ENCODE data around the gene APBB3. TPM values are rescaled to one million over a fixed set of nuclear protein-coding genes. Genes with fewer than 3 reads are reported as not detected.
A peak's percentile ranks its signal among the peaks of the same experiment; 100 is the strongest.

The APBB3 gene
- total RNA-seq, 1 experiment from 2014 or later: 22.7 TPM

DNA sequence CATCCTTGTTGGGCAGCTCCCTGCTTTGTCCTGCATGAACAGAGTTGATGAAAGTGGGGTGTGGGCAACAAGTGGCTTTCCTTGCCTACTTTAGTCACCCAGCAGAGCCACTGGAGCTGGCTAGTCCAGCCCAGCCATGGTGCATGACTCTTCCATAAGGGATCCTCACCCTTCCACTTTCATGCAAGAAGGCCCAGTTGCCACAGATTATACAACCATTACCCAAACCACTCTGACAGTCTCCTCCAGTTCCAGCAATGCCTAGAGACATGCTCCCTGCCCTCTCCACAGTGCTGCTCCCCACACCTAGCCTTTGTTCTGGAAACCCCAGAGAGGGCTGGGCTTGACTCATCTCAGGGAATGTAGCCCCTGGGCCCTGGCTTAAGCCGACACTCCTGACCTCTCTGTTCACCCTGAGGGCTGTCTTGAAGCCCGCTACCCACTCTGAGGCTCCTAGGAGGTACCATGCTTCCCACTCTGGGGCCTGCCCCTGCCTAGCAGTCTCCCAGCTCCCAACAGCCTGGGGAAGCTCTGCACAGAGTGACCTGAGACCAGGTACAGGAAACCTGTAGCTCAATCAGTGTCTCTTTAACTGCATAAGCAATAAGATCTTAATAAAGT, 4.2 kb upstream of the APBB3 start:
- TF ChIP-seq, protein P1, sequence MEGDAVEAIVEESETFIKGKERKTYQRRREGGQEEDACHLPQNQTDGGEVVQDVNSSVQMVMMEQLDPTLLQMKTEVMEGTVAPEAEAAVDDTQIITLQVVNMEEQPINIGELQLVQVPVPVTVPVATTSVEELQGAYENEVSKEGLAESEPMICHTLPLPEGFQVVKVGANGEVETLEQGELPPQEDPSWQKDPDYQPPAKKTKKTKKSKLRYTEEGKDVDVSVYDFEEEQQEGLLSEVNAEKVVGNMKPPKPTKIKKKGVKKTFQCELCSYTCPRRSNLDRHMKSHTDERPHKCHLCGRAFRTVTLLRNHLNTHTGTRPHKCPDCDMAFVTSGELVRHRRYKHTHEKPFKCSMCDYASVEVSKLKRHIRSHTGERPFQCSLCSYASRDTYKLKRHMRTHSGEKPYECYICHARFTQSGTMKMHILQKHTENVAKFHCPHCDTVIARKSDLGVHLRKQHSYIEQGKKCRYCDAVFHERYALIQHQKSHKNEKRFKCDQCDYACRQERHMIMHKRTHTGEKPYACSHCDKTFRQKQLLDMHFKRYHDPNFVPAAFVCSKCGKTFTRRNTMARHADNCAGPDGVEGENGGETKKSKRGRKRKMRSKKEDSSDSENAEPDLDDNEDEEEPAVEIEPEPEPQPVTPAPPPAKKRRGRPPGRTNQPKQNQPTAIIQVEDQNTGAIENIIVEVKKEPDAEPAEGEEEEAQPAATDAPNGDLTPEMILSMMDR (IDR thresholded peaks at IDR 0.05; ENCODE audit: unreplicated experiment): no peak
- H3K9me3 Mint-ChIP-seq (ENCODE audit: unreplicated experiment): no peaks in the 10 kb centered on the region
- H3K4me3 Mint-ChIP-seq (ENCODE audit: unreplicated experiment): no peak overlapping the region
- CTCF ChIA-PET: interaction anchor here (0.8 to 1.6 kb wide), 2 partner anchors 9 to 202 kb away, joined by 3 to 4 read pairs; no protein-coding TSS in a partner anchor
- H3K4me1 Mint-ChIP-seq (ENCODE audit: insufficient read depth, unreplicated experiment): peaks cover 20% of the 10 kb centered on the region
- TSS peak; percentile 3 for BruUV-seq (replicated peaks)
- POLR2A ChIA-PET: interaction anchor here (0.6 to 10.4 kb wide), 7 partner anchors 11 to 453 kb away, joined by 3 to 169 read pairs (median 5); partner anchors contain the start of genes CD14, IK, NDUFA2 and SRA1
- no peak overlapping the region for H3K27ac Mint-ChIP-seq (ENCODE audit: low read depth, unreplicated experiment)
- no peak for DNase-seq (ENCODE audit: unreplicated experiment)
- no peaks in the 10 kb centered on the region for H3K27me3 Mint-ChIP-seq (ENCODE audit: insufficient read depth, unreplicated experiment)
- intact Hi-C loops (cut with micrococcal nuclease): no loop called here
- H3K36me3 Mint-ChIP-seq (ENCODE audit: insufficient read depth, unreplicated experiment): peaks cover 24% of the 10 kb centered on the region

DNA sequence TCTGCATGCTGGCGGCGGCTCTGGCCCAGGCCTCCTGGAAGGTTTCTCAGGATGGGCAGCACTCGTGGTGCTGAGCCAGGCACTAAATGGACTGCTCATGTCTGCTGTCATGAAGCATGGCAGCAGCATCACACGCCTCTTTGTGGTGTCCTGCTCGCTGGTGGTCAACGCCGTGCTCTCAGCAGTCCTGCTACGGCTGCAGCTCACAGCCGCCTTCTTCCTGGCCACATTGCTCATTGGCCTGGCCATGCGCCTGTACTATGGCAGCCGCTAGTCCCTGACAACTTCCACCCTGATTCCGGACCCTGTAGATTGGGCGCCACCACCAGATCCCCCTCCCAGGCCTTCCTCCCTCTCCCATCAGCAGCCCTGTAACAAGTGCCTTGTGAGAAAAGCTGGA, 3.5 kb upstream of the APBB3 start:
- Mint-ChIP-seq H3K4me1 (ENCODE audit: insufficient read depth, unreplicated experiment) (peaks cover 22% of the 10 kb centered on the region), H3K4me3 (ENCODE audit: unreplicated experiment) (no peak overlapping the region), H3K9me3 (ENCODE audit: unreplicated experiment) (no peaks in the 10 kb centered on the region), H3K27me3 (ENCODE audit: insufficient read depth, unreplicated experiment) (no peaks in the 10 kb centered on the region), H3K36me3 (ENCODE audit: insufficient read depth, unreplicated experiment) (peaks cover 24% of the 10 kb centered on the region), H3K27ac (ENCODE audit: low read depth, unreplicated experiment) (no peak overlapping the region)
- CTCF ChIA-PET: interaction anchor here (1.6 to 2.9 kb wide), 2 partner anchors 10 to 20 kb away, joined by 3 to 14 read pairs; partner anchors contain the start of gene EIF4EBP3
- DNase-seq (ENCODE audit: unreplicated experiment): no peak
- intact Hi-C loops (cut with micrococcal nuclease): no loop called here
- TF ChIP-seq, protein P1 (IDR thresholded peaks at IDR 0.05; ENCODE audit: unreplicated experiment): no peak
- BruUV-seq (replicated peaks): no TSS peak
- POLR2A ChIA-PET: interaction anchor here (0.7 to 10.4 kb wide), 3 partner anchors 67 to 453 kb away, joined by 3 to 169 read pairs (median 143); partner anchors contain the start of genes CD14, IK, NDUFA2 and TMCO6

GRCh38 chr5:140567136-140567818, 2.9 kb upstream of the APBB3 start:
- DNase-seq (ENCODE audit: unreplicated experiment): no peak
- ChIA-PET POLR2A (interaction anchor here (1.1 to 10.4 kb wide), 6 partner anchors 10 to 78 kb away, joined by 3 to 169 read pairs (median 20); partner anchors contain the start of genes CD14, IK, NDUFA2 and SRA1), CTCF (interaction anchor here (0.8 to 3.5 kb wide), 6 partner anchors 11 to 124 kb away, joined by 3 to 20 read pairs (median 3); partner anchors contain the start of genes EIF4EBP3, HARS1 and HARS2)
- TF ChIP-seq, protein P1 (IDR thresholded peaks at IDR 0.05; ENCODE audit: unreplicated experiment): no peak
- no TSS peak for BruUV-seq (replicated peaks)
- H3K36me3 Mint-ChIP-seq (ENCODE audit: insufficient read depth, unreplicated experiment): peaks cover 24% of the 10 kb centered on the region
- H3K27ac Mint-ChIP-seq (ENCODE audit: low read depth, unreplicated experiment): no peak overlapping the region
- no peaks in the 10 kb centered on the region for H3K9me3 Mint-ChIP-seq (ENCODE audit: unreplicated experiment)
- intact Hi-C loops (cut with micrococcal nuclease): no loop called here
- H3K27me3 Mint-ChIP-seq (ENCODE audit: insufficient read depth, unreplicated experiment): no peaks in the 10 kb centered on the region
- H3K4me1 Mint-ChIP-seq (ENCODE audit: insufficient read depth, unreplicated experiment): peaks cover 22% of the 10 kb centered on the region
- no peak overlapping the region for H3K4me3 Mint-ChIP-seq (ENCODE audit: unreplicated experiment)

GRCh38 chr5:140566665-140567064, 2.3 kb upstream of the APBB3 start:
- no peak overlapping the region for H3K4me3 Mint-ChIP-seq (ENCODE audit: unreplicated experiment)
- no peak for DNase-seq (ENCODE audit: unreplicated experiment)
- BruUV-seq (replicated peaks): no TSS peak
- H3K27me3 Mint-ChIP-seq (ENCODE audit: insufficient read depth, unreplicated experiment): no peaks in the 10 kb centered on the region
- intact Hi-C loops (cut with micrococcal nuclease): no loop called here
- H3K4me1 Mint-ChIP-seq (ENCODE audit: insufficient read depth, unreplicated experiment): peaks cover 22% of the 10 kb centered on the region
- ChIA-PET CTCF (interaction anchor here (0.8 to 3.5 kb wide), 10 partner anchors 9 to 215 kb away, joined by 3 to 20 read pairs (median 4); partner anchors contain the start of genes EIF4EBP3, HARS1, HARS2 and SRA1), POLR2A (interaction anchor here (0.6 to 12.0 kb wide), 10 partner anchors 9 to 144 kb away, joined by 3 to 188 read pairs (median 20); partner anchors contain the start of genes CD14, EIF4EBP3, HARS1 and HARS2)
- no peaks in the 10 kb centered on the region for H3K9me3 Mint-ChIP-seq (ENCODE audit: unreplicated experiment)
- H3K27ac Mint-ChIP-seq (ENCODE audit: low read depth, unreplicated experiment): no peak overlapping the region
- peaks cover 24% of the 10 kb centered on the region for H3K36me3 Mint-ChIP-seq (ENCODE audit: insufficient read depth, unreplicated experiment)
- TF ChIP-seq, protein P1 (IDR thresholded peaks at IDR 0.05; ENCODE audit: unreplicated experiment): no peak
